Mononuclear cell (primary cell): Measurements from ENCODE around the gene MCM3AP. TPM values are rescaled to one million over a fixed set of nuclear protein-coding genes. Genes with fewer than 3 reads are reported as not detected.
"Not testable (repeated sequence)": the region's sequence is repeated elsewhere in the genome, so short reads cannot be mapped to it uniquely, and the experiment has no call there.

Source experiments
- H3K27me3 ChIP-seq: 2 replicates; pipeline ENCODE4 v1.6.0; 2011; ENCODE audit warnings: low read length, control low read depth; ENCODE audit not compliant: insufficient read depth
- H3K4me1 ChIP-seq: 2 replicates; pipeline ENCODE4 v1.5.1; 2011; ENCODE audit warnings: mild to moderate bottlenecking, low read length, control low read depth; ENCODE audit not compliant: insufficient read depth
- H3K4me3 ChIP-seq: 2 replicates; pipeline ENCODE4 v1.5.1; 2011; ENCODE audit warnings: mild to moderate bottlenecking, low read length, moderate library complexity
- H3K9me3 ChIP-seq: 2 replicates; pipeline ENCODE4 v1.5.1; 2011; ENCODE audit warnings: low read depth, mild to moderate bottlenecking, control low read depth, low read length
- total RNA-seq: library from RNA; depleted of rRNA; stranded (reverse); fragments of >200 nt; gene quantifications from one replicate; pipeline ENCODE4 v1.2.3, GENCODE V29; 2012

MCM3AP gene
- total RNA-seq, 1 donor, result 38.8 TPM

DNA sequence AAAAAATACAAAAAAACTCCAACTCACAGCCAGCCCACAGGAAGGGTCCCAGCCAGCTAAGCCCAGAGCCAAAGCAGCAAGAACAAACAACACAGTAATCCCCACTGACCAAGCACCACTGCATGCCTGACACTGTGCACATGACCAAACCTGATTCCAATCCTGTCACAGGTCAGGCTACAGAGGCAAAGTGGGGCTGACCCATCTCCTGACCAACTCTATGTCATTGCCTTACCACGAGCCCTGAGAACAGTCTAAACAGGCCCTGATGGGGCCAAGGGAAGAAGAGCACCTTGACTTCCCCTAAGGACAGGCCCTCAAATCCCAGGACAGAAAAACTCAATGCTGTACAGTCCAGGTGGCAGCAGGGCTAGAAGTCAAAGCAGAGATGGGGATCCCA, 59.3 kb downstream of the MCM3AP start:
- H3K9me3 ChIP-seq, result no peaks in the 10 kb centered on the region
- H3K4me3 ChIP-seq, result no peak overlapping the region

GRCh38 chr21:46223661-46224060, 61.8 kb downstream of the MCM3AP start:
- peaks cover 20% of the 10 kb centered on the region for H3K4me1 ChIP-seq
- not testable (repeated sequence) for H3K9me3 ChIP-seq, H3K4me3 ChIP-seq, H3K27me3 ChIP-seq

More for the DNA sequence above, 59.3 kb downstream of the MCM3AP start:
- Histone ChIP-seq H3K4me1 (peaks cover 29% of the 10 kb centered on the region), H3K27me3 (no peaks in the 10 kb centered on the region)

DNA sequence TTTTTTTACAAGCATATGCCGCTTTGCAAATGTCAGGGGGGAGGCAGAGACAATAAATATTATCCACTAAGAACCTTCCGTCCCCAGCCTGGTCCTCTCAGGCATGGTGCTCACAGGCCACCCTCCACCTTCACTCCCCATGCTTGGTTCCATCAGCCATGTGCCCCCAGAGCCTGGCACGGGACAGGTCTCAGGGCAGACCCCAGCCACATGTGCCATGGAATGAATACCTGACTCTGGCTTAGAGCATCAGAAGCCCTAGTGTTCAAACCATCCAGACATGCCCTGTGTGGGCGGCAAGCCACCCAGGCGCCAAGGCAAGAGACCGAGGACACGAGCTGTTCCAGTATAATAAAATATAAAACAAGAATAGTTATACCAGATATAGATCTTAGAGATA, 62.2 kb downstream of the MCM3AP start:
- Histone ChIP-seq H3K4me1 (peaks cover 19% of the 10 kb centered on the region), H3K9me3 (no peaks in the 10 kb centered on the region), H3K4me3 (no peak overlapping the region), H3K27me3 (no peaks in the 10 kb centered on the region)

- H3K4me1 ChIP-seq, result peaks cover 13% of the 10 kb centered on the region
These were observed 62.8 kb downstream of the MCM3AP start for GRCh38 chr21:46222436-46223116.

GRCh38 chr21:46221664-46222435, 63.6 kb downstream of the MCM3AP start:
- Histone ChIP-seq H3K27me3 (no peaks in the 10 kb centered on the region), H3K4me3 (no peak overlapping the region), H3K4me1 (peaks cover 6% of the 10 kb centered on the region)

More at GRCh38 chr21:46222436-46223116, 62.8 kb downstream of the MCM3AP start:
- no peaks in the 10 kb centered on the region for H3K9me3 ChIP-seq
- H3K27me3 ChIP-seq, result no peaks in the 10 kb centered on the region
- no peak overlapping the region for H3K4me3 ChIP-seq

DNA sequence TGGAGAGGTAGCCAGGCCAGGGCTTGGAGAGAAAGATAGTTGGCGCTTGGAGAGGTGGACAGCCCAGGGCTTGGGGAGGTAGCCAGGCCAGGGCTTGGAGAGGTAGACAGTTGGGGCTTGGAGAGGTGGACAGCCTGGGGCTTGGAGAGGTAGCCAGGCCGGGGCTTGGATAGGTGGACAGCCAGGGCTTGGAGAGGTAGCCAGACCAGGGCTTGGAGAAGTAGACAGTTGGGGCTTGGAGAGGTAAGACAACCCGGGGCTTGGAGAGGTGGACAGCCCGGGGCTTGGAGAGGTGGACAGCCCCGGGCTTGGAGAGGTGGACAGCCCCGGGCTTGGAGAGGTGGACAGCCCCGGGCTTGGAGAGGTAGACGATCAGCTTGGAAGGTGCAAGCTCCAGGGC, 64.6 kb downstream of the MCM3AP start:
- Histone ChIP-seq H3K27me3 (no peaks in the 10 kb centered on the region), H3K4me3 (no peak overlapping the region), H3K4me1 (no peaks in the 10 kb centered on the region)

More at GRCh38 chr21:46221664-46222435, 63.6 kb downstream of the MCM3AP start:
- no peaks in the 10 kb centered on the region for H3K9me3 ChIP-seq

GRCh38 chr21:46220275-46220810, 65.1 kb downstream of the MCM3AP start:
- Histone ChIP-seq H3K4me1 (no peaks in the 10 kb centered on the region), H3K9me3 (no peaks in the 10 kb centered on the region), H3K27me3 (no peaks in the 10 kb centered on the region), H3K4me3 (no peak overlapping the region)

More for the DNA sequence above, 64.6 kb downstream of the MCM3AP start:
- no peaks in the 10 kb centered on the region for H3K9me3 ChIP-seq

GRCh38 chr21:46219591-46220239, 65.7 kb downstream of the MCM3AP start:
- Histone ChIP-seq H3K27me3 (no peaks in the 10 kb centered on the region), H3K4me1 (no peaks in the 10 kb centered on the region), H3K9me3 (no peaks in the 10 kb centered on the region), H3K4me3 (no peak overlapping the region)

DNA sequence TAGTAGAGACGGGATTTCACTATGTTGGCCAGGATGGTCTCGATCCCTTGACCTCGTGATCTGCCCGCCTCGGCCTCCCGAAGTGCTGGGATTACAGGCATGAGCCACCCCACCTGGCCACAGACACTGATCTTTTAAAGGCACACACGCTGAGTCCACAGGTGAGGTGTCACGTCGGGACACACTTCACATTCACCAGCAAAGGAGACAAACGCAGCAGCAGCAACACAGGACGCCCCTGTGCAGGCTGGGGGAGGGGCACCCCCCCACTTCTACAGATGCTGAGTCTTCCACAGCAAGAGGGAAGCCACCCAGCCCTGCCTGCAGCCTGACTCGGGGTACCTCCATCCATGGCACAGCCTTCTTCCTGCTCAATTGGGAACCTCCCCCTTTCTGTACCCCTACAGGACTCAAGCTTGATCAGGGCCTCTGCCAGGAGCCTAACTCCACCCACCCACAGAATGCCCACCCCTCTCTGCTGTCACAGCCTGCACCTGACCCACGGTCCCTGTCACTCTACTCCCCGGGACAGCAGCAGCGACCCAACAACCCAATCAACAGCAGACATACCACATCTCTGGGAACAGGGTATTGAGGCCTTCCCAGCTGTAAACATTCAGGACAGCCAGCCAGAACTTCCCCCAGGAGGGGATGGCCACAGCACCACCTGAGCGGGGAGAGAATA, 66.4 kb downstream of the MCM3AP start:
- Histone ChIP-seq H3K9me3 (no peaks in the 10 kb centered on the region), H3K4me1 (no peaks in the 10 kb centered on the region), H3K27me3 (no peaks in the 10 kb centered on the region)

GRCh38 chr21:46217511-46218196, 67.8 kb downstream of the MCM3AP start:
- H3K27me3 ChIP-seq, result no peaks in the 10 kb centered on the region
- no peaks in the 10 kb centered on the region for H3K9me3 ChIP-seq
- H3K4me1 ChIP-seq, result no peaks in the 10 kb centered on the region
- H3K4me3 ChIP-seq, result no peak overlapping the region

More for the DNA sequence above, 66.4 kb downstream of the MCM3AP start:
- H3K4me3 ChIP-seq, result no peak overlapping the region

GRCh38 chr21:46216132-46216747, 69.2 kb downstream of the MCM3AP start:
- no peaks in the 10 kb centered on the region for H3K9me3 ChIP-seq
- no peaks in the 10 kb centered on the region for H3K4me1 ChIP-seq
- H3K27me3 ChIP-seq, result no peaks in the 10 kb centered on the region
- H3K4me3 ChIP-seq, result no peak overlapping the region

DNA sequence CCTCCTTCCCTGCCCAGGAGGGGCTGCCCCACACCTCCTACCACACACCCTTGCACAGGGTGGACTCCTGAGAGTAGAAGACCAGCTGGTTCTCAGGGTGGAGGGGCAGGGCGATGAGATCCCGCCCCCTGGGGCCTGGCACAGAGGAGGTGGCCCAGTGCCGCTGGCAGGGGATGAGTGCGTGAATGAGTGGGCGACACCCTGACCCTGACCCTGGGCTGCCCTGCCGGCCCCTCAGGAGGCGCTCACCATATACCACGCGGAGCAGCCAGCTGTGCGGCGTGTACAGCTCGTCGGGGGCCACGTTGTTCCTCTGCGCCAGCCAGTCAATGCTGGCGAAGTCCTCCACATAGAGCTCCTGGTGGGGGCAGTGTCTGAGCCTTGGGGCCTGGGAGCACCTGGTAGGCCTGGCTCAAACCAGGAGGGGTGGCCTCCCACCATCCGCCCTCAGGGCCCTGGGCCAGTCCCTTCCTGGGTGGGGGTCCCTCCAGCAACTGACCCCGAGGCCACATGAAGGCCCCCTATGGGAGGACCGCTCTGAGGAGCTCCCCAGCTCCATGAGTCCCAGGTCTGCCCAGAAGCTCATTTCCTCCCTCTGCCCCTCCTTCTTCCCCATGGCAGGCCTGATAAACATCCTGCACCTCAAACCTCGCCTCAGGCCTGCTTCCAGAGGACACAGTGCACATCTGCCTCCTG, 69.8 kb downstream of the MCM3AP start:
- no peaks in the 10 kb centered on the region for H3K4me1 ChIP-seq
- H3K27me3 ChIP-seq, result no peaks in the 10 kb centered on the region
- H3K4me3 ChIP-seq, result no peak overlapping the region
- H3K9me3 ChIP-seq, result no peaks in the 10 kb centered on the region

GRCh38 chr21:46214478-46215340, 70.7 kb downstream of the MCM3AP start:
- H3K4me1 ChIP-seq, result no peaks in the 10 kb centered on the region

More at GRCh38 chr21:46214478-46215340, 70.7 kb downstream of the MCM3AP start:
- H3K4me3 ChIP-seq, result no peak overlapping the region
- H3K27me3 ChIP-seq, result no peaks in the 10 kb centered on the region
- H3K9me3 ChIP-seq, result no peaks in the 10 kb centered on the region
